Trophoblast cell (in vitro differentiated cells and primary cell): ENCODE data around the gene SCFD2.
A peak's percentile ranks its signal among the peaks of the same experiment; 100 is the strongest.

Experiments used
- DNase-seq, 2 donors: peaks; one replicate each; pipeline ENCODE4 v3.0.0-alpha.2; 2016
- H2AFZ ChIP-seq: 2 replicates; pipeline ENCODE4 v1.6.1; 2013; ENCODE audit warnings: low read length, moderate library complexity, mild to moderate bottlenecking; ENCODE audit not compliant: insufficient read depth, poor library complexity
- H2AK5ac ChIP-seq: 2 replicates; pipeline ENCODE4 v1.6.1; 2013; ENCODE audit warnings: mild to moderate bottlenecking, low read length
- H2BK120ac ChIP-seq: 2 replicates; pipeline ENCODE4 v1.6.1; 2013; ENCODE audit warnings: low read length, mild to moderate bottlenecking, moderate library complexity; ENCODE audit not compliant: insufficient read depth, poor library complexity
- H2BK12ac ChIP-seq: 2 replicates; pipeline ENCODE4 v1.6.1; 2013; ENCODE audit warnings: mild to moderate bottlenecking, low read length, moderate library complexity
- H2BK5ac ChIP-seq: 2 replicates; pipeline ENCODE4 v1.6.1; 2013; ENCODE audit warnings: low read length, low read depth, moderate library complexity, mild to moderate bottlenecking; ENCODE audit not compliant: poor library complexity
- H3K14ac ChIP-seq: 2 replicates; pipeline ENCODE4 v1.6.1; 2013; ENCODE audit warnings: mild to moderate bottlenecking, low read length
- H3K18ac ChIP-seq: 2 replicates; pipeline ENCODE4 v1.6.1; 2013; ENCODE audit warnings: mild to moderate bottlenecking, low read length
- H3K23ac ChIP-seq: 2 replicates; pipeline ENCODE4 v1.6.1; 2013; ENCODE audit warnings: low read length
- H3K27ac ChIP-seq: 2 replicates; pipeline ENCODE4 v1.5.1; 2013; ENCODE audit warnings: low read depth, mild to moderate bottlenecking, inconsistent platforms, low read length, moderate library complexity
- H3K27me3 ChIP-seq: 2 replicates; pipeline ENCODE4 v1.6.1; 2013; ENCODE audit warnings: inconsistent platforms, mild to moderate bottlenecking, low read length, moderate library complexity; ENCODE audit not compliant: insufficient read depth
- H3K36me3 ChIP-seq, 2 experiments: 1 replicate in 1 of 2; 2 replicates in 1 of 2; pipeline ENCODE4 v1.6.1; 2013; ENCODE audit warnings: low read length in 2 of 2, mild to moderate bottlenecking in 2 of 2, moderate library complexity in 1 of 2; ENCODE audit not compliant: insufficient read depth in 2 of 2, control insufficient read depth in 1 of 2
- H3K4ac ChIP-seq: 2 replicates; pipeline ENCODE4 v1.6.1; 2013; ENCODE audit warnings: low read depth, mild to moderate bottlenecking, low read length, moderate library complexity
- H3K4me1 ChIP-seq, 2 experiments: 1 replicate in 1 of 2; 2 replicates in 1 of 2; pipeline ENCODE4 v1.6.1; 2013; ENCODE audit warnings: low read length in 2 of 2, mild to moderate bottlenecking in 2 of 2, moderate library complexity in 1 of 2; ENCODE audit not compliant: insufficient read depth in 2 of 2, control insufficient read depth in 1 of 2
- H3K4me2 ChIP-seq: 2 replicates; pipeline ENCODE4 v1.6.1; 2013; ENCODE audit warnings: inconsistent platforms, mild to moderate bottlenecking, low read length, moderate library complexity
- H3K4me3 ChIP-seq: 2 replicates; pipeline ENCODE4 v1.5.1; 2013; ENCODE audit warnings: mild to moderate bottlenecking, low read depth, low read length, inconsistent platforms
- H3K79me1 ChIP-seq: one replicate; pipeline ENCODE4 v1.6.1; 2013; ENCODE audit warnings: low read length
- H3K79me2 ChIP-seq: 2 replicates; pipeline ENCODE4 v1.6.1; 2013; ENCODE audit warnings: low read length, mild to moderate bottlenecking; ENCODE audit not compliant: control insufficient read depth, insufficient read depth, poor library complexity
- H3K9ac ChIP-seq: 2 replicates; pipeline ENCODE4 v1.6.1; 2013; ENCODE audit warnings: mild to moderate bottlenecking, low read length
- H3K9me3 ChIP-seq: 2 replicates; pipeline ENCODE4 v1.6.1; 2013; ENCODE audit warnings: low read depth, mild to moderate bottlenecking, control low read depth, inconsistent platforms, low read length; ENCODE audit not compliant: insufficient read depth
- H4K12ac ChIP-seq: 2 replicates; pipeline ENCODE4 v1.6.1; 2013; ENCODE audit warnings: low read depth, mild to moderate bottlenecking, low read length, moderate library complexity
- H4K8ac ChIP-seq: 2 replicates; pipeline ENCODE4 v1.6.1; 2013; ENCODE audit warnings: low read depth, mild to moderate bottlenecking, low read length, moderate library complexity
- H4K91ac ChIP-seq: one replicate; pipeline ENCODE4 v1.6.1; 2013; ENCODE audit warnings: low read depth, mild to moderate bottlenecking, low read length, moderate library complexity
- WGBS: extraction: QIAGEN DNeasy Blood & Tissue Kit; methylation state at CpG from one replicate; pipeline ENCODE4 v1.1.7; 2013; ENCODE audit warnings: missing lambda C conversion rate; ENCODE audit not compliant: insufficient read length, insufficient coverage; ENCODE audit errors: extremely low coverage; 5-methylcytosine and 5-hydroxymethylcytosine counted together

SCFD2 gene

GRCh38 chr4:52936729-52937128, 429.1 kb downstream of the SCFD2 start:
- DNase-seq: no peak
- Histone ChIP-seq H3K36me3 (no peaks in the 10 kb centered on the region), H3K23ac (no peak overlapping the region)

GRCh38 chr4:52935317-52935716, 430.5 kb downstream of the SCFD2 start:
- no peaks in the 10 kb centered on the region for H3K9me3 ChIP-seq
- no peak overlapping the region for H3K4ac ChIP-seq
- H3K4me1 ChIP-seq: peaks cover 2 to 3% of the 10 kb centered on the region in 2 experiments
- H3K27ac ChIP-seq: no peak overlapping the region
- no peak overlapping the region for H3K9ac ChIP-seq
- no peak overlapping the region for H3K4me3 ChIP-seq
- H3K36me3 ChIP-seq: no peaks in the 10 kb centered on the region
- WGBS: no CpG with 5 or more reads among the region's 4 CpGs
- no peak overlapping the region for H2BK5ac ChIP-seq
- H3K27me3 ChIP-seq: no peaks in the 10 kb centered on the region
- no peak overlapping the region for H2BK12ac ChIP-seq
- no peak overlapping the region for H2AK5ac ChIP-seq
- H3K14ac ChIP-seq: no peak overlapping the region
- H3K18ac ChIP-seq: no peak overlapping the region
- no peak overlapping the region for H2BK120ac ChIP-seq
- H3K79me1 ChIP-seq: peaks cover 2% of the 10 kb centered on the region
- no peak overlapping the region for H4K8ac ChIP-seq
- H3K4me2 ChIP-seq: no peak overlapping the region
- H4K12ac ChIP-seq: no peak overlapping the region
- no peak overlapping the region for H2AFZ ChIP-seq
- H4K91ac ChIP-seq: no peak overlapping the region
- DNase-seq: peak in 1 of 2 donors; percentile 42
- no peak overlapping the region for H3K23ac ChIP-seq
- H3K79me2 ChIP-seq: no peaks in the 10 kb centered on the region

More at GRCh38 chr4:52936729-52937128, 429.1 kb downstream of the SCFD2 start:
- Histone ChIP-seq H4K12ac (no peak overlapping the region), H3K9me3 (no peaks in the 10 kb centered on the region), H3K79me2 (no peaks in the 10 kb centered on the region), H3K4me2 (no peak overlapping the region), H3K4me3 (no peak overlapping the region), H2BK12ac (no peak overlapping the region), H2AFZ (no peak overlapping the region), H3K79me1 (peaks cover 2% of the 10 kb centered on the region), H3K4me1 (peaks cover 2 to 3% of the 10 kb centered on the region in 2 experiments), H4K8ac (no peak overlapping the region), H2BK120ac (no peak overlapping the region), H3K14ac (no peak overlapping the region), H3K27me3 (no peaks in the 10 kb centered on the region), H3K9ac (no peak overlapping the region), H2AK5ac (no peak overlapping the region), H4K91ac (no peak overlapping the region), H3K18ac (no peak overlapping the region), H2BK5ac (no peak overlapping the region), H3K27ac (no peak overlapping the region), H3K4ac (no peak overlapping the region)
- no CpG with 5 or more reads among the region's 2 CpGs for WGBS

GRCh38 chr4:52933738-52934137, 432.1 kb downstream of the SCFD2 start:
- WGBS: no CpG with 5 or more reads among the region's 2 CpGs
- Histone ChIP-seq H3K27ac (no peak overlapping the region), H4K91ac (no peak overlapping the region), H2BK12ac (no peak overlapping the region), H3K18ac (no peak overlapping the region), H2BK120ac (no peak overlapping the region), H3K79me1 (peaks cover 2% of the 10 kb centered on the region), H3K14ac (no peak overlapping the region), H3K4me2 (no peak overlapping the region), H3K4me1 (peaks cover 2 to 3% of the 10 kb centered on the region in 2 experiments), H2AFZ (no peak overlapping the region), H3K9me3 (no peaks in the 10 kb centered on the region), H3K9ac (no peak overlapping the region), H3K36me3 (no peaks in the 10 kb centered on the region), H4K12ac (no peak overlapping the region), H3K27me3 (no peaks in the 10 kb centered on the region), H3K4ac (no peak overlapping the region), H3K23ac (no peak overlapping the region), H3K79me2 (no peaks in the 10 kb centered on the region), H4K8ac (no peak overlapping the region), H2BK5ac (no peak overlapping the region), H3K4me3 (no peak overlapping the region), H2AK5ac (no peak overlapping the region)
- DNase-seq: no peak

- Histone ChIP-seq H3K23ac (no peak overlapping the region), H3K4me2 (no peak overlapping the region), H3K4ac (no peak overlapping the region), H4K8ac (no peak overlapping the region), H2BK12ac (no peak overlapping the region), H2BK120ac (no peak overlapping the region), H3K79me2 (no peaks in the 10 kb centered on the region), H3K9ac (no peak overlapping the region), H2AK5ac (no peak overlapping the region), H3K18ac (no peak overlapping the region), H3K36me3 (no peaks in the 10 kb centered on the region), H3K9me3 (no peaks in the 10 kb centered on the region), H3K4me1 (peaks cover 2 to 3% of the 10 kb centered on the region in 2 experiments), H4K12ac (no peak overlapping the region), H2AFZ (no peak overlapping the region), H3K14ac (no peak overlapping the region), H3K4me3 (no peak overlapping the region), H4K91ac (no peak overlapping the region), H2BK5ac (no peak overlapping the region), H3K79me1 (peaks cover 2% of the 10 kb centered on the region), H3K27me3 (no peaks in the 10 kb centered on the region), H3K27ac (no peak overlapping the region)
- DNase-seq: no peak
- WGBS: no CpG with 5 or more reads among the region's 5 CpGs
Measured at GRCh38 chr4:52932591-52933470, 433.0 kb downstream of the SCFD2 start.
